HepG2 (cell line): ENCODE results near the gene EVI5. TPM values are rescaled to one million over a fixed set of nuclear protein-coding genes. Genes with fewer than 3 reads are reported as not detected.

Experiments
- ATAC-seq: fragments of 200-7000 bp; cut with Tn5 transposase; 3 replicates; pipeline ENCODE4 v1.9.1; 2020; ENCODE audit warnings: mild to moderate bottlenecking, moderate library complexity
- BruUV-seq: library from RNA; stranded (reverse); fragments of 400-500 nt; replicated peaks from 2 replicates; lab custom pipeline; 2021; lab: Mats Ljungman, UMichigan
- CTCF ChIA-PET: fragments of 300-600 bp; formaldehyde crosslinking; extraction: SDS; loops from one replicate; lab custom pipeline; 2021; ENCODE audit warnings: low total read pairs, inconsistent platforms, low intra/inter-chr PET ratio; lab: Yijun Ruan, JAX
- POLR2A ChIA-PET: fragments of 350-600 bp; sonication (Branson Sonifier 250); formaldehyde crosslinking; loops from one replicate; lab custom pipeline; 2020; ENCODE audit warnings: antibody characterized with exemption, inconsistent platforms; lab: Yijun Ruan, JAX
- DNase-seq: peaks from one replicate; pipeline ENCODE4 v3.0.0-alpha.2; 2015; ENCODE audit warnings: low spot score
- FAIRE-seq: peaks from 3 replicates; lab custom pipeline; 2011; peaks lifted over from hg19 to GRCh38; lab: Jason Lieb, UNC
- H2AFZ ChIP-seq: one replicate; pipeline ENCODE4 v1.6.1; 2011; ENCODE audit warnings: low read length, inconsistent platforms
- H3K27ac ChIP-seq: fragments of 300-600 bp; 3 replicates; pipeline ENCODE4 v1.8.0; 2011; ENCODE audit warnings: mixed run types, mild to moderate bottlenecking, mixed read lengths, low read length, inconsistent platforms; ENCODE audit not compliant: insufficient read depth; ENCODE audit errors: extremely low read length
- H3K27me3 ChIP-seq, 2 experiments: fragments of 200-600 bp in 1 of 2; 2 replicates in 1 of 2; 3 replicates in 1 of 2; pipeline versions ENCODE4 v1.6.0 to v1.8.0; 2011; ENCODE audit warnings: low read length in 2 of 2, mild to moderate bottlenecking in 2 of 2, moderate library complexity in 2 of 2, inconsistent platforms in 1 of 2; ENCODE audit not compliant: insufficient read depth in 2 of 2, control insufficient read depth in 1 of 2
- H3K36me3 ChIP-seq, 2 experiments: fragments of 200-600 bp in 1 of 2; replicated peaks in 1 of 2; 2 replicates in 1 of 2; 3 replicates in 1 of 2; pipeline versions ENCODE4 v1.5.1 to v1.8.0; 2011; ENCODE audit warnings: low read length in 2 of 2, inconsistent platforms in 1 of 2; ENCODE audit not compliant: insufficient read depth in 2 of 2, control insufficient read depth in 1 of 2
- H3K4me1 ChIP-seq: 2 replicates; pipeline ENCODE4 v1.5.1; 2012; ENCODE audit warnings: low read length, inconsistent platforms; ENCODE audit not compliant: insufficient read depth
- H3K4me2 ChIP-seq: 2 replicates; pipeline ENCODE4 v1.6.0; 2011; ENCODE audit warnings: low read depth, low read length, inconsistent platforms
- H3K4me3 ChIP-seq, 3 experiments: fragments of 200-600 bp in 1 of 3; sonication (generic), shearing (Covaris generic) in 1 of 3; replicated peaks in 1 of 3; 2 replicates each; pipeline ENCODE4 v1.5.1; 2011 to 2016; ENCODE audit warnings: low read length in 3 of 3, inconsistent platforms in 2 of 3, low read depth in 2 of 3, mild to moderate bottlenecking in 2 of 3, control low read depth in 1 of 3, mixed read lengths in 1 of 3; ENCODE audit not compliant: insufficient read depth in 1 of 3
- H3K79me2 ChIP-seq: one replicate; pipeline ENCODE4 v1.6.1; 2011; ENCODE audit warnings: low read length, inconsistent platforms; ENCODE audit not compliant: insufficient read depth
- H3K9ac ChIP-seq: 2 replicates; pipeline ENCODE4 v1.6.0; 2011; ENCODE audit warnings: mild to moderate bottlenecking, low read depth, low read length, inconsistent platforms; ENCODE audit not compliant: insufficient read depth
- H3K9me3 ChIP-seq: 2 replicates; pipeline ENCODE4 v1.5.1; 2012; ENCODE audit warnings: mild to moderate bottlenecking, low read length
- H4K20me1 ChIP-seq: 2 replicates; pipeline ENCODE4 v1.6.0; 2011; ENCODE audit warnings: inconsistent platforms, mild to moderate bottlenecking, low read length, moderate library complexity; ENCODE audit not compliant: insufficient read depth
- CTCF ChIP-seq: sonication (generic); formaldehyde crosslinking; IDR thresholded peaks from 2 replicates; pipeline ENCODE4 v1.5.0; 2020; ENCODE audit warnings: mild to moderate bottlenecking, missing genetic modification reagents, moderate library complexity
- FOXK1 ChIP-seq: sonication (generic); formaldehyde crosslinking; IDR thresholded peaks from 2 replicates; pipeline ENCODE4 v1.4.0; 2020; ENCODE audit warnings: low read depth, missing genetic modification reagents, borderline replicate concordance
- HOXA7 ChIP-seq: sonication (generic); formaldehyde crosslinking; IDR thresholded peaks from 2 replicates; pipeline ENCODE4 v1.8.1; 2022; ENCODE audit warnings: mild to moderate bottlenecking, missing genetic modification reagents, moderate library complexity
- MBNL3 ChIP-seq: fragments of 250-450 bp; sonication (Bioruptor Pico); conservative IDR thresholded peaks from 2 replicates; pipeline ENCODE4 v1.8.0; 2022; ENCODE audit warnings: mild to moderate bottlenecking, inconsistent platforms
- REL ChIP-seq: sonication (generic); formaldehyde crosslinking; conservative IDR thresholded peaks from 2 replicates; pipeline ENCODE4 v1.8.0; 2022; ENCODE audit warnings: mild to moderate bottlenecking, missing genetic modification reagents, moderate library complexity
- RORA ChIP-seq: sonication (generic); formaldehyde crosslinking; IDR thresholded peaks from 2 replicates; pipeline ENCODE4 v1.5.0; 2020; ENCODE audit warnings: mild to moderate bottlenecking, missing genetic modification reagents, moderate library complexity
- SAFB2 ChIP-seq: sonication (generic); formaldehyde crosslinking; IDR thresholded peaks from 2 replicates; pipeline ENCODE4 v1.5.1; 2020; ENCODE audit warnings: missing genetic modification reagents, low read depth, mild to moderate bottlenecking, borderline replicate concordance
- SALL1 ChIP-seq: sonication (generic); formaldehyde crosslinking; IDR thresholded peaks from 2 replicates; pipeline ENCODE4 v1.8.0; 2022; ENCODE audit warnings: mild to moderate bottlenecking, missing genetic modification reagents
- ZKSCAN8 ChIP-seq: IDR thresholded peaks from 2 replicates; pipeline ENCODE4 v1.6.1; 2016; ENCODE audit warnings: borderline replicate concordance, missing genetic modification reagents, missing compliant biosample characterization
- ZNF207 ChIP-seq: fragments of 450-650 bp; IDR thresholded peaks from 2 replicates; pipeline ENCODE4 v1.6.1; 2016; ENCODE audit warnings: antibody characterized with exemption, borderline replicate concordance
- ZNF781 ChIP-seq: sonication (generic); formaldehyde crosslinking; IDR thresholded peaks from 2 replicates; pipeline ENCODE4 v1.5.1; 2020; ENCODE audit warnings: borderline replicate concordance, mild to moderate bottlenecking, missing genetic modification reagents; ENCODE audit errors: not compliant biosample characterization
- WGBS: methylation state at CpG from one replicate; pipeline ENCODE4 v1.1.6; 2017; ENCODE audit warnings: low lambda C conversion rate; 5-methylcytosine and 5-hydroxymethylcytosine counted together
- in situ Hi-C: cut with HindIII; loops from 2 replicates; pipeline ENCODE4 v1.10.0; 2017; ENCODE audit warnings: low pct_unique_long_range_greater_than_20kb; ENCODE audit not compliant: extremely low pct_ligation_motif_present
- intact Hi-C: fragments of 100-400 bp; cut with micrococcal nuclease; formaldehyde crosslinking; loops from one replicate; pipeline ENCODE4 v1.10.0; 2022; ENCODE audit not compliant: unreplicated experiment
- polyA plus RNA-seq, 8 experiments: library from polyadenylated mRNA; depleted of rRNA in 3 of 8; stranded (reverse) in 7 of 8; unstranded in 1 of 8; fragments of >200 nt; fragmentation: Illumina TruSeq in 4 of 8; extraction: Trizol in 4 of 8; gene quantifications; 2 replicates each; pipeline versions ENCODE4 v1.2.1 to v1.2.3, GENCODE V29; 2011 to 2016; ENCODE audit warnings: low read depth in 4 of 8, missing spikeins in 1 of 8, mixed read lengths in 1 of 8; ENCODE audit not compliant: insufficient read depth in 1 of 8
- total RNA-seq, 5 experiments: library from RNA; depleted of rRNA; stranded (reverse); fragments of >200 nt; fragmentation: Illumina TruSeq; extraction: Trizol; gene quantifications; 2 replicates each; pipeline ENCODE4 v1.2.3, GENCODE V29; 2016; ENCODE audit warnings: low read depth in 1 of 5
- TF ChIP-seq, protein P1 (sequence below): IDR thresholded peaks from 2 replicates; pipeline ENCODE4 v1.6.1; 2018; ENCODE audit warnings: missing genetic modification reagents, mild to moderate bottlenecking, missing compliant biosample characterization
- TF ChIP-seq, protein P2 (sequence below): sonication (generic); formaldehyde crosslinking; IDR thresholded peaks from 2 replicates; pipeline ENCODE4 v1.5.0; 2020; ENCODE audit warnings: missing genetic modification reagents

The EVI5 gene
- total and polyA plus RNA-seq, 2 of the 13 experiments (the other 11 are each of a cell fraction or from before 2014, with no cell fraction given), result 4.0 to 12.6 TPM

DNA sequence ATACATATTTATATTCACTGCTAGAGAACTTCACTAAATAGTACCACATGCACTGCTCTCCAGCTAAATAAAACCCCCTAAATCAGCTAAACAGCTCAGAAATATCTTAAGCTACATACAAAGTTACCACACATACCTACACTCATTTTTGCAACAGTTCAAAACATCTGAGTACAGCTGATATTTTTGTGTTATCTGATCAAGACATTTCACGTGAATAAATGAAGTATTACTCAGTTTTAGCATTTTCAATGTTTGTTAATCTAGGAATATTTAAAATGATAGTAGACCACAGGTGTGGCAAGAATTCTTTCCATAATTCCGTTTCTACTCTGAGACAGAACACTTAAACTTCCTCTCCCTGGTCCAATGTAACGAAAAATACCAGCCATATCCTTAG, 20.8 kb downstream of the EVI5 start:
- no peaks in the 10 kb centered on the region for H3K27me3 ChIP-seq
- H3K4me1 ChIP-seq, result peaks cover 9% of the 10 kb centered on the region
- intact Hi-C loops, result no loop called here
- H4K20me1 ChIP-seq, result no peaks in the 10 kb centered on the region
- in situ Hi-C loops, result no loop called here
- no TSS peak for BruUV-seq
- DNase-seq (no peak), FAIRE-seq (no peak), ATAC-seq (no peak)
- H3K36me3 ChIP-seq, result no peaks in the 10 kb centered on the region
- peaks cover 18% of the 10 kb centered on the region for H3K79me2 ChIP-seq
- H3K9ac ChIP-seq, result no peak overlapping the region
- H3K27ac ChIP-seq, result no peak overlapping the region
- no peak overlapping the region for H2AFZ ChIP-seq
- H3K9me3 ChIP-seq, result no peaks in the 10 kb centered on the region
- TF ChIP-seq FOXK1 (no peak), REL (no peak), MBNL3 (CRISPR knock-in tag) (no peak), CTCF (CRISPR knock-in tag) (no peak), HOXA7 (CRISPR knock-in tag) (no peak), SAFB2 (CRISPR knock-in tag) (no peak), ZKSCAN8 (CRISPR knock-in tag) (no peak), ZNF781 (no peak), SALL1 (CRISPR knock-in tag) (no peak), ZNF207 (no peak), RORA (no peak)
- TF ChIP-seq, protein P1, sequence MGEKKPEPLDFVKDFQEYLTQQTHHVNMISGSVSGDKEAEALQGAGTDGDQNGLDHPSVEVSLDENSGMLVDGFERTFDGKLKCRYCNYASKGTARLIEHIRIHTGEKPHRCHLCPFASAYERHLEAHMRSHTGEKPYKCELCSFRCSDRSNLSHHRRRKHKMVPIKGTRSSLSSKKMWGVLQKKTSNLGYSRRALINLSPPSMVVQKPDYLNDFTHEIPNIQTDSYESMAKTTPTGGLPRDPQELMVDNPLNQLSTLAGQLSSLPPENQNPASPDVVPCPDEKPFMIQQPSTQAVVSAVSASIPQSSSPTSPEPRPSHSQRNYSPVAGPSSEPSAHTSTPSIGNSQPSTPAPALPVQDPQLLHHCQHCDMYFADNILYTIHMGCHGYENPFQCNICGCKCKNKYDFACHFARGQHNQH (CRISPR knock-in tag), result no peak
- TF ChIP-seq, protein P2, sequence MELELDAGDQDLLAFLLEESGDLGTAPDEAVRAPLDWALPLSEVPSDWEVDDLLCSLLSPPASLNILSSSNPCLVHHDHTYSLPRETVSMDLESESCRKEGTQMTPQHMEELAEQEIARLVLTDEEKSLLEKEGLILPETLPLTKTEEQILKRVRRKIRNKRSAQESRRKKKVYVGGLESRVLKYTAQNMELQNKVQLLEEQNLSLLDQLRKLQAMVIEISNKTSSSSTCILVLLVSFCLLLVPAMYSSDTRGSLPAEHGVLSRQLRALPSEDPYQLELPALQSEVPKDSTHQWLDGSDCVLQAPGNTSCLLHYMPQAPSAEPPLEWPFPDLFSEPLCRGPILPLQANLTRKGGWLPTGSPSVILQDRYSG (CRISPR knock-in tag), result no peak
- CTCF ChIA-PET, result no interaction called here
- H3K4me3 ChIP-seq, result no peak overlapping the region
- no peak overlapping the region for H3K4me2 ChIP-seq
- POLR2A ChIA-PET, result no interaction called here
- 96% methylated on average over 3 of the region's 3 CpGs for WGBS
